NCI-H2029 (cell line): ENCODE results near the gene LIN37.
A peak's percentile ranks its signal among the peaks of the same experiment; 100 is the strongest.
"Not testable (repeated sequence)": the region's sequence is repeated elsewhere in the genome, so short reads cannot be mapped to it uniquely, and the experiment has no call there.

Experiments
- DNase-seq: peaks from one replicate; lab custom pipeline; 2025; lab: John Stamatoyannopoulos, UW

LIN37 gene

GRCh38 chr19:35753634-35754369 lies 5.4 kb downstream of the LIN37 start:
- DNase-seq: no peak

DNA sequence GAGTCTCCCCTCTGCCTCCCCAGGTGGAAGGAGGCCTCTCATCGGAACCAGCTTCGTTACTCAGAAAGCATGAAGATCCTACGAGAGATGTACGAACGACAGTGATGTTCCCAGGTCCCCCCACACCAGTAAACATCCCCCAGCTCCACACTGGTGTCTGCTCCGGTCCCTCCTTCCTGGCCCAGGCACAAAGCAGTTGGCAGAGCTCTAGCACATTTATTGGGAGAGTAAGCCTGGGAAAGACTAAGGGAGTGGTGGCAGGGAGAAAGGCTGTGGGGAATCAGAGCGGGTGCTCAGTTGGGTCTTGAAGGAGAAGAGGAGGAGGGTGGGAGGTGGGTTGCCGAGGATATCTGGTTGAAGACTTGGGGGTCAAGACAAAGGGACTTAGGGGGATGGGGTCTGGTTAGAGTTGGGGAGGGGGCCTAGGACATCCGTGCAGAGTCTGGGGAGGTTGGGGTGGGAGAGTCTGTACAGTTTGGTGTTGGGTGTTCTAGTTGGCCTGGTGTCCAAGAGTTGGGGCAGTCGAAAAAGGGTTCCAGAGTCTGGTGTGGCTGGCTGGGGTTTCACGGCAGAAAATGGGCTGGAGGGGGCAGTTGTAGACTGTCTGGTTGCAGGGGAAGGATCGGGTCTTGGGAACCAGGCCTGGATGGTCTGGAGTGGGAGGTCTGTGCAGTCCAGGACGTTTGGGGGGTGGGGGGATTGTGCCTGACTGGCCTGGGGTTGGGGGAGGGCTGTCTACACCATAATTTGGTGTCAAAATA lies 6.2 kb downstream of the LIN37 start:
- DNase-seq: no peak

DNA sequence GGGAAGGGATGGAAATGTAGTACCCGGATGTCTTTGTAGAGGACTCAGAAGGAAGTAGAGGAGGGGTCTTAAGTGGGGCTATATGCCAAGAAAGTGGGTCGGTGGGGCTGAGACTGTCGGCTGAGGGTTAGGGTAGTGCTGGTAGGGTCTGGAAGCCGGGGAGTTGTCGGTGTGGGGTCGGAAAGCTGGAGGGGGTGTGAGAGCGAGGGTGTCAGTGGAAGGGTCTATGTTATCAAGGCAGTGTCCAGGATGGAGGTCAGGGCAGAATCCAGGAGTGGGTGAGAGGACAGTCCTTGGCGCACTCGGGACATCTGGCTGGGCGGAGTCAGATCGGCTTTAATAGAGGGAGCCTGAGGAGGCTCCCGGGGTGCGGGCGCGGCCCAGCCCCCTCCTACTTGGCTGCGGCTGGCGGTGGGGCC lies 6.8 kb downstream of the LIN37 start:
- no peak for DNase-seq

DNA sequence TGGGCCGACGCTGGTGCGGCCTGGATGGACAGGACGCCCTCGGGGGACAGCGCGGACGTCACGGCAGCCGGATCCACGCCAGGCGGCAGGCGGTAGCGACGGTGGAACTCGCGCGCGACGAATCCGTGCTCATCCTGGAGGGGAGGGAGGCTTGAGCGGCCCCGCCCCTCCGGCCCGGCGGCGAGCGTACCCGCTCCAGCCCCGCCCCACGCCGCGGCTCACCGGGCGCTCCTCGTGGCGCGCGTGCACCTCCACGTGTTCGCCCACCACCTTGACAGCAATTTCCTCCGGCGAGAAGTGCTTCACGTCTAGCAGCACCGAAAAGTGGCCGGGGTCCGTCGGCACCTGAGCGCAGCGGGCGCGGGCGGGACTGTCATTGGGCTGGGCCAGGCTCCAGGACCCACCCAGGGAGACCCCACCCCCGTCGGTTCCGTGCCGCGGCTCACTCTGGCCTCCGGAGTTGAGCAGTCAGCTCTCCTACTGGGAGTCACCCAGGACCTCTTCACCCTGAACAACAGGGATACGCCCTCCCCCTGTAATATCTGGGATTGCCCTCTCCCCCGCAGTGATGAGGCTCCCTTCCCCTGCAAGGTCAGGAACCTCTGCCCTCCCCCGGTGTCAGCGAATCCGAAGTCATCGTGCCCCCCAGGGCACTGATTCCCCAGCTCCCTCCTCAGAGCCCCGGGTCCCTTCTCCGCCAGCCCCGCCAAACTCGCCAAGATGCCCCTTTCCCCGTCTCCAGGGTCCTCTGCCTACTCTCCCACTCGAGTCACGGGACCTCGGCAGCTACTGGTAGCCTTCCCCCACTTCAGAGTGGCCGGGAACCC lies 7.4 kb downstream of the LIN37 start:
- no peak for DNase-seq

GRCh38 chr19:35756377-35757230 lies 8.2 kb downstream of the LIN37 start, which contains the start of gene HSPB6:
Gene HSPB6, minus strand, starts transcription at chr19:35757029. Its CDS starts 21 bp downstream, at chr19:35757008.
- no peak for DNase-seq

DNA sequence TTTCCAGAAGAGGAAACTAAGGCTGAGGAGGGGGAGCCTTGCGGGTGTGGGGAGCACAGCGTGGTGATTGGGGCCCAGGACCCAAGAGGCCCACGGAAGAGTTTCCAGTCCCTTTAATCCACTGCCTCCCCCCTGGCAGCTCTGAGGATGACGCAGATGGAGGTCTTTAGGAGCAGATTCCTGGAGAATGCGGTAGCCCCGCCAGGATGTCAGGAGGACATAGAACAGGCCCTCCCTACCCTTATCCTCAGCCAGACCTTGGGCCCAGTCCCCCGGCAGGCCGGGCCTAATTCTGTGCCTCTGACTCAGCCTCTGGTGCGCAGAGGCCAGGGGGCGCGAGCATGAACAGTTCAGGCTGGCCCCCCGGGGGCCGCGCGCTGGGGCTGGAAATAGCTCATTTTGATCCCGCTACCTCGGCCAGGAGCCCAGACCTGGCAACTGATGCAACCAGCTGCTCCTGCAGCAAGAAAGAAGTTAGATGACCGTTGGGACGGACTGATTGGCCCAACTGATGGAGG lies 8.9 kb downstream of the LIN37 start:
- peak; percentile 22 for DNase-seq

GRCh38 chr19:35757749-35758608 lies 9.6 kb downstream of the LIN37 start, which contains the start of gene PROSER3:
Gene PROSER3, plus strand, starts transcription at chr19:35758176. Its CDS starts 40 bp downstream, at chr19:35758216.
- DNase-seq: peak; percentile 99

GRCh38 chr19:35759697-35760096 lies 11.3 kb downstream of the LIN37 start:
- DNase-seq: no peak

DNA sequence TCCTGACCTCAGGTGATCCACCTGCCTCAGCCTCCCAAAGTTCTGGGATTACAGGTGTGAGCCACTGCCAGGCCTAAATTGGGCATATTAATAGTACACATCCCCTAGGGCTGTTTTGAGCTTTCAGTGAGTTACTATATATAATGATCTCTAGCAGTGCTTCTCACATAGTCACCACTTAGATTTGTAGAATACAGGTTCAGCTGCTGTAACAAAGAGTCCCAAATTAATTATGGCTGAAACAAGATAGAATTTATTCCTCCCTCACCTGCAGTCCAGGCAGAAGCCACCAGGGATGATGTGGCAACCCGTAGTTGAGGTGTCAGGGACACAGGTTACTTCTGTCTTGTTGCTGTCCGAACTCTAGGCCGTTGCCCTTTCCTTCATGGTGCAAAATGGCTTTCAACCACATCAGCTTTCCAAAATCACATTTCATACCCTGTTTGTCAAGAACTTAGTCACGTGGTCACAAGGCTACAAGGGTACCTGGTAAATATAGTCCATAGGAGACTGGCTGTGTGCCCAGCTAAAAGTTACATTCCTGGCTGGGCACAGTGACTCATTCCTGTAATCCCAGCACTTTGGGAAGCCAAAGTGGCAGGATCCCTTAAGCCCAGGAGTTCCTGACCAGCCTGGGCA lies 12.5 kb downstream of the LIN37 start:
- DNase-seq: no peak

DNA sequence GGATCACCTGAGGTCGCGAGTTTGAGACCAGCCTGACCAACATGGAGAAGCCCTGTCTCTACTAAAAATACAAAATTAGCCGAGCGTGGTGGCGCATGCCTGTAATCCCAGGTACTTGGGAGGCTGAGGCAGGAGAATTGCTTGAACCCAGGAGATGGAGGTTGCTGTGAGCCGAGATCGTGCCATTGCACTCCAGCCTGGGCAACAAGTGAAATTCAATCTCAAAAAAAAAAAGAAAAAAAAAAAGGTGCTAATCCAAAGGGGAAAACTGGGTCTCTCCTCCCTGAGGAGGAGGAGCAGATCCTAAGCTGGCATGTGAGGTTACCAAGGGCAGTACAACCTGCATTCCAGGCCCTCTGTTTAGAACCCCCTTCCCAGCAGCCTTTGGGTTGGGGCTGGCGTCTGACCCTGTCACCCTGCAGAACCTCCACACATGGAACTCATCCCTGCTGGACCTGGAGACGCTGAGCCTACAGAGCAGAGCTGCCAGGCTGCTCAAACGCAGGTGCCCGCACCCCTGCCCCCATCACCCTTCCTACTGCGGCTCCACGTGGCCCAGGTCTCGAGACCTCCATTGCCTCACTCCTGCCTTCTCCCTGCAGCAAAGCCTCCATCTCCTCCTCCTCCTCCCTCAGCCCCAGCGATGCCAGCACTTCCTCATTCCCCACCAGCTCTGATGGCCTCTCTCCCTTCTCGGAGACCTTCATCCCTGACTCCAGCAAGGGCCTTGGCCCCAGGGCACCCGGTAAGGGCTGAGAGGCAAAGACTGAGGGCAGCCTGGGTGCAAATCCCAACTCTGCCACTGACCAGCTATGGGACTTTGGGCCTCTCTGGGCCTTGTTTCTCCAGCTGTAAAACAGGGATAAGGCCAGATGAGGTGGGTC lies 16.3 kb downstream of the LIN37 start:
- DNase-seq: no peak

GRCh38 chr19:35766571-35767104 lies 18.3 kb downstream of the LIN37 start:
- DNase-seq: no peak

DNA sequence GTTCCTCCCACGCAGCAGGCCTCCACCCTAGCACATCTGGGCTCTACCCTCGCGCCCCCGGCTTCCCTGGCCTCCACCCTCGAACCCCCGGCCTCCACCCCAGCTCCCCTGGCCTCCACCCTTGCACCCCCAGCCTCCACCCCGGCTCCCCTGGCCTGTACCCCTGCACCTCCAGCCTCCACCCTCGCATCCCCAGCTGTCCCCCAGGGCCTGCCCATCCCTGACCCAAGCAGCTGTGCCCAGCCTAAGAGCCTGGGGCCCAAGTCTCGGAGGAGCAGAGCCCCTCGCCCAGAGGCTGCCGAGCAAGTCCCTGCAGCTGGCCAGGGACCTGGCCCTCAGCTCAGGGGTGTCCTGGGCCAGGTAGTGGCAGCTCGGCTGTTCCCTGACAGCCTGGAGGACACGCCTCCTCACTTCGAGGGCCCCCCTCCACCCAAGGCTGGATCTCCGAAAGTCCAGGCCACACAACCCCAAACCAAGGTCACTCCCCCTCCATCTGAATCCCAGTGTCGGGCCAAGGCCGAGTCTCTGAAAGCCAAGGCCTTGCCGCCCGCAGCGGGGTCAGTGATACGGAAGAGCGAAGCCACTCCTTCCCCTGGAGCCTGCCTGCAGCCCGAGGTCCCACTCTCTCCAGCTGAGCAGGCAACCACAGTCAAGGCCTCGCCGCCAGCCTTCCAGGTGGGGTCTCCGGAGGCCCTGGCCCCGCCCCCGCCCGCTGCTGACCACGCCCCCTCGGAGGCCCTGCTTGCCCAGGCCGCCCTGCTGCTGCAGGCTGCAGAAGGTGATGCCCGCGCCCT lies 19.1 kb downstream of the LIN37 start:
- no peak for DNase-seq

- no peak for DNase-seq
Measured at GRCh38 chr19:35768082-35768421, 19.7 kb downstream of the LIN37 start.

GRCh38 chr19:35772362-35772761 lies 24.0 kb downstream of the LIN37 start:
- DNase-seq: not testable (repeated sequence)

GRCh38 chr19:35773020-35773806 lies 24.8 kb downstream of the LIN37 start:
- no peak for DNase-seq

DNA sequence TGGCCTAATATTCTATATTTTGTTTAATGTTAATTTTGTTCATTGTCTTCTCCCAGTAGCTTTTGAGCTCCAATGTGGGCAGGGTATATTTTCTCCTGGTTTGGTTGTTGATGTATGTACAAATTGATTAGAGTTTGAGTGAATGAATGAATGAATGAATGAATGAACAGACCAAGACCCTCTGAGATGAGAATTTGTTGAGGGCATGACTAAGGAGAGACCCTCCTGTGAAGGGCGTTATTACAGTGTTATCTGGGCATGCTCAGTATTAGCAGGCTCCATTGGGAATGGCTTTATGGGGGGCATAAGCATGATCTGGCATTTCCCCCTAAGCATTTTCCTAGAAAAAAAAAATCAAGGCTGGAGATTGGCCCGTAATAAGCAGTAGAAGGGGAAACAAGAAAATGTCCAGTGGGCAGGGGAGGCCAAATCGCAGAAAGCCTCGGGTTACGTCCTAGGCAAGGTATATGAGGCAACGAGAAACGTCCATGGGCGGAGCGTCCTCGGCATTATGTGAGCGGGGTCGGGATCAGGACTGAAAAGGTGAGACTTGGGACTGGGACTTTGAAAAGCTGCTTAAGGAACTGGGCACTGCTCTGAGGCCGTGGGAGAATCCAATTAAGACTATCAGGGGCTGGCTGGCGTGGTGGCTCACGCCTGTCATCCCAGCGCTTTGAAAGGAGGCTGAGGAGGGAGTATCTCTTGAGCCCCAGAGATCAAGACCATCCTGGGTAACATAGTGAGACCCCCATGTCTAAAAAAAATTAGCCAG lies 26.1 kb downstream of the LIN37 start:
- no peak for DNase-seq
